RPMI7951 (cell line): Measurements from ENCODE around the gene PTRHD1. TPM values are rescaled to one million over a fixed set of nuclear protein-coding genes. Genes with fewer than 3 reads are reported as not detected.

ENCODE experiments used
- DNase-seq: peaks from one replicate; pipeline ENCODE4 v3.0.0-alpha.2; 2012; ENCODE audit warnings: low read depth
- total RNA-seq: library from RNA; depleted of rRNA; stranded (reverse); fragments of >200 nt; shearing (Covaris generic); gene quantifications from 2 replicates; pipeline ENCODE4 v1.2.3, GENCODE V29; 2014; rRNA removed

PTRHD1 gene
- 56.4 and 72.4 TPM in 2 replicates for total RNA-seq

DNA sequence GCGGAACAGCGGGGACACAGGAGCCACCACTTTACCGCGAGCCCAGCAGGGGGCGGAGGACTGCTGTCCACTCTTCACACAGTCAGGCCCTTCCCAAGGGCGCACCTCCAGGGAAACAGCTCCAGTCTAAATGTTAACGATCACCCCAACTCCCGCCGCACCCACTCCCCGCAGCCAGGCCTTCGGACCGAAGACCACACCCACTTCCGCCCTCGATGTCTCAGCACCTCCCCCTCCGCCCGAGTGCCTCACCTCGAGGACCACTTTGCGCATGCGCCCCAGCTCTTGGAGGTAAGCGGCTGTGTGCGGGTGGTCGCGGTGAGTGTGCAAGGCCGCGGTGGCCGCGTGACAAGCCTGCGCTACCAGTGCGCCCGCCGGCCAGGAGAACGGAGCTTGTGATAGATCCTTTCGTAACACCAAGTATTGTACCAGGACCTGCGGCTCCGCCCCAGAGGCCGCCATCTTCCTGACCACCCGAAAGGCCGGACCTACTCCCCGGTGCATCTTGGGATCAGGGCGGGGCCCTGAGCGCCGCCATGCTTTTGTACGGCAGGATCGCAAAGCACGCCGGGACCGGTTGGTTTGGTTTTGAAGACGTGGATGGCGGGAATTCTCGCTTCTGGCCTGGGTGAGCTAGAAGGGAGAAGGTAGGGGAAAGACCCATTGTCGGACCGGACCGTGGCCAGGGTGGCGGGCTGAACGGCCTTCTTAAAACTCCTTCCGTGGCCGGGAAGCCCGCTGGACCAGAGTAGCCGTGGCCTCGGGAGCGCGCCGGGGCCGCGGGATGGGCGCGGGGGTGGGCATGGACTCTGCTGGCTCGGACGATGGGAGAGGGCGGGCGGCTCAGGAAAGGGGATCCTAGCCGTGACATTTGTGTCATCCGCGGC is at the start of gene PTRHD1, which contains the start of gene CENPO:
TSS of gene PTRHD1 (minus strand) at position 518 of the 887 bp plus-strand sequence. CDS start at position 504, 14 bp downstream.
TSS of gene CENPO (plus strand) at position 552 of the 887 bp plus-strand sequence. CDS start 495 bp downstream, outside the sequence.
- peak; percentile 96 for DNase-seq

GRCh38 chr2:24842081-24843050 is 49.2 kb upstream of the PTRHD1 start:
- DNase-seq, result no peak

DNA sequence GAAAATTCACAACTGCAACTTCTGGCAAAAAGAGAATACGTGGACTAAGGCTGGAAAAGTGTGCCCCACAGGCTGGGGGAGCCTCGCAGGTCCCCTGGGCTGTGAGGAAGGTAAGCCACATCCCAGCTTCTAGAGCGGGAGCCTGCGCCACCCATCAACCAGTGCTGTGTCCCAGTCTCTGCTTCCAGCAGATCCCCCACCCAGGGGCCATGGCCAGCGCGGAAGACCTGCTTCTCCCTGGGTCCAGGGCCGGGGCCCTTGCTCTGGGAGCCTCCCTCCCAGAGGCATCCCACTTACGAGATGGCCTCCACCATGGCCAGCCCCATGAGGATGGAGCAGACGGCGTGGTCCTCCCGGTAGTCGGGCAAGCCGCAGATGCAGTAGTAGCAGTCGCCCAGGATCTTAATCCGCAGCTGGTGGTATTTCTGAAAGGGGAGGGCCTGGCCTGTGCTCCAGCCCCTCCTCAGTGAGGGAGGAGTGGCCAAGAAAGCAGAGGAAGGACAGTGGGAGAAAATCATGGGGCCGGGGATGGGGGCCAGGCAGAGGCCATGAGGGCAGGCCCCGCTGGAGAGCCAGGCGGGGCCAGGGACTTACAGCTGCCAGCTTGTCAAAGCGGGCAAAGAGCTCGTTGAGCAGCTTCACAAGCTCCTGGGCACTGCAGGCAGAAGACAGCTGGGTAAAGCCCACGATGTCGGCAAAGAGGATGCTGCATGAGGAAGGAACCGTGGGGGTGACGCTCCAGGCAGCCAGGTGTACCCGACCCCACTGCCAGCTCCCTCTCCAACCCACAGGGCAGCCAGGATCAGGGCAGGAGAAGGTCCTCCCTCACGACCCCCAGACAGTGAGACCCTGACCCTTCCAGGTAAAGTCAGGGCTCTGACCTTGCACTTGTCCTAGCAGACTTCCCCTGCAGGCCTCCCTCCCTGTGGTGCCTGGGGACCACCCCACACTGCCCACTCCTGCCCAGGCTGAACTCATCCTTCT is 48.1 kb upstream of the PTRHD1 start:
- DNase-seq, result no peak

- DNase-seq, result no peak
Observed at GRCh38 chr2:24840164-24840869, 47.1 kb upstream of the PTRHD1 start.

DNA sequence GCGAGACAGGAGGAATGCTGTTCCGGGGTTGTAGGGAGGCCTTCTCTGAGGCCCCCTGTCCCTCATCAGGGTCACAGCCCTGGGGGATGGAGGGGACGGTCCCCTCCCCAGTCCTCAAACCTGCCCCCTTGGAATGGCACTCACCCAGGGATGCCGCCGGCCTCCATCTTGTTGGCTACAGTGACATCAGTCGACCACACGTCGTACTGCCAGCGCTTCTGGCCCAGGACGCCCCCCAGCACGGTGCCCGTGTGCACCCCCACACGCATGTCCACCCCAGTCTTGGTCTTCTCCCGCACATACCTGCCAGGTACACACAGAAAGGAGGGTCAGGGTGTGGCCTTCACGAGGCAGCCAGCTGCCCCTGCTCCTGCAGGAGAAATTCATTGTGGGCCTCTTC is 46.5 kb upstream of the PTRHD1 start:
- DNase-seq, result no peak

DNA sequence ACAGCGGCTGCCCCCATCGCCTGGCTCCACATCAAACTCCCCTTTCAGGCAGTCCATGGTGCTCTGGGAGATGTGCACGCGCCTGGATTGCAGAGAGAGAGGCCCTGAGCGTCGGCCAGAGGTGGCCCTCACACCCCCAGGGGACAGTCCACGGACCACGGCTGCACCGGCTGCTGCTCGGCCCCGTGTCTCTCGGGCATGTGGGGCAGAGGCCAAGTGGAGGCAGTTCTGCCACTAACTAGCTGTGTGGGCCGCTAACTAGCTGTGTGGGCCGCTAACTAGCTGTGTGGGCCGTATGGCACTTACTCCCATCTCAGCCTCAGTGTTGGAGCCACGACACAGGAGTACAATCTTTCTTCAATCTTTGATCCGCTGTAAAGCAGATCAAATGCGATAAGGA is 45.4 kb upstream of the PTRHD1 start:
- no peak for DNase-seq

- no peak for DNase-seq
Observed at GRCh38 chr2:24837996-24838513, 44.9 kb upstream of the PTRHD1 start.

DNA sequence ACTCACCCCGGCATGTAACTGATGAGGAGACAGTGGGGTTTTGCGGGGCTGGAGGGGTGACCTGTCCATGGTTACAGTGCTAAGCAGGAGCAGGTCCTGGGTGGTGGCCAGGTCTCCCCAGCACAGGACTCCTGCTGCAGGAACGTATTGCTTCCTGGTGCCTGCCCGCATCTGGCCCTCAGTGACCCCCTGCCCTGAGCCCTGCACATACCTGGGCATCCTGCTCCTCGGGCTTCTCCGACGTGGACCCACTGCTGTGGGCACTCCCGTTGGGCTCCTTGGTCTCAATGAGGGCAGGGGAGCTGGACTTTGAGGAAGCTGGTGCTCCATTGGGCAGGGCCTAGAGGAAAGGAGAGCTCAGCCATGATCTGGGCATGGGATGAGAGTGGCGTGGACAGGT is 43.5 kb upstream of the PTRHD1 start:
- DNase-seq, result no peak

DNA sequence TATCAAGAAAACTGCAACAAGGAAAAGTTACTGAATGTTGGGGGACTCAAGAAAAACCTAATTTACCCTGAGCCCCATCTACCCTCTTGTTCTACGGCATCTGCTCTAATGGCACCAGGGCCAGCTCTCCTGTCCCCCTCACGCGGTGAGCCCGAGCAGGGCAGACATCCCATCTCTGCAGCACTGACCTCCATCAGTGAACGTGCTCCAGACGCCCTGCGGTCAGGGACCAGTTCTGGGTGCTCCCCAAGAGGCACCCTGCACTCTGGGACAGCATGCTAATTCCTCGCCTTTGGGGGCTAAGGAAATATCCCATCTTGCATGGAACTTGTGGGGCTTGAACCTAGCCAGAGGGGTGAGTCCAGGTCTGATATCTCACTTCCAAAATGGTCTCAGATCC is 43.0 kb upstream of the PTRHD1 start:
- no peak for DNase-seq

- peak; percentile 78 for DNase-seq
Observed at GRCh38 chr2:24835411-24835810, 42.2 kb upstream of the PTRHD1 start.

DNA sequence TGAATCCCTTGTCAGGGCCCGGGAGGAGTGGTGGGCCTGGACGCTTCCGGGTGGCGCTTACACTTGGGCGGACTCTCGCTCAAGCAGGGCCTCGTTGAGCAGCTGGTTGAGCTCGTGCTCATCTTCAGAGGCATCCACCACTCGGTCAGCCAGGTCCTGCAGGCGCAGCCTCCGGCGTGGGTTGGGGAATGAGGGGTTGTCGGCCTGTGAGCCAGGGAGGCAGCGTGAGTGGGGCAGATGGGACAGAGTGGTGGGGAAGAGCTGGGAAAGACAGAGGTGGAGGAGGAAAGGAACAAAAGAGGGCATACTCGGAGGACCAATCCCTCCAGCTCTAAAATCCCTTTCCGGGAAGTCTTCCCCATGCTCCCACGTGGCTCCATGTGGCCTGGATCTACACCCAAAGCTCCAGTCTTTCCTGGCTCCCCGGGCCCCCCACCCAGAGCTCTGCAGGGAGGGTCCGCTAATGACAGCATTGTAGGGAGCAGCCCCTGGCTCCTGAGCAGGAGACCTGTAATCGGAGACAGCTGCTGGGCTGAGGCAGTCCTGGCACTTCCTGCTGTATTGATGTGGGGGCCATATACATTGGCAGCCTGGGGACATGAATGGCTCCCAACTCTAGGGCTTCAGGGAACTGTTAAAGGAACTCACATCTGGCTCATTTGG is 41.7 kb upstream of the PTRHD1 start:
- peak; percentile 8 for DNase-seq

GRCh38 chr2:24833821-24834732 is 40.9 kb upstream of the PTRHD1 start:
- no peak for DNase-seq

GRCh38 chr2:24832931-24833701 is 39.9 kb upstream of the PTRHD1 start:
- no peak for DNase-seq

- no peak for DNase-seq
Observed at GRCh38 chr2:24832521-24832920, 39.3 kb upstream of the PTRHD1 start.

DNA sequence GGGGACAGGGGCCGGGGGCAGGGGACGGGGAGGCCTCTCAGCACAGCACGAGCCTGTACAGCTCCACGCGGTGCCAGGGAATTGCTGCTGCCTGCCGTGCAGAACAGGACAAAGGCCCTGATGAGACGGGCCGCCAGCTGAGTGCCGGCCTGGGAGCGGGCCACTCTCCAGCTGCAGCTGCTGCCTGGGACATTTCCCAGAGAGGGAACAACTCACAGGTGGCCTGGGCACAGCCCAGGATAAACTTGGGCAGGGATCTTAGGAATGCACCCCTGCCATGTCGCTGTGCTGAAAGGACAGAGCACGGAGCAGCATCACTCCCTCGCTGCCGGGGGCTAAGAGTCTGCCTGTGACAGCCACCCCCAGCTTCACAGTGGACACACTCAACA is 38.9 kb upstream of the PTRHD1 start:
- no peak for DNase-seq

GRCh38 chr2:24831221-24832072 is 38.3 kb upstream of the PTRHD1 start:
- DNase-seq, result no peak

DNA sequence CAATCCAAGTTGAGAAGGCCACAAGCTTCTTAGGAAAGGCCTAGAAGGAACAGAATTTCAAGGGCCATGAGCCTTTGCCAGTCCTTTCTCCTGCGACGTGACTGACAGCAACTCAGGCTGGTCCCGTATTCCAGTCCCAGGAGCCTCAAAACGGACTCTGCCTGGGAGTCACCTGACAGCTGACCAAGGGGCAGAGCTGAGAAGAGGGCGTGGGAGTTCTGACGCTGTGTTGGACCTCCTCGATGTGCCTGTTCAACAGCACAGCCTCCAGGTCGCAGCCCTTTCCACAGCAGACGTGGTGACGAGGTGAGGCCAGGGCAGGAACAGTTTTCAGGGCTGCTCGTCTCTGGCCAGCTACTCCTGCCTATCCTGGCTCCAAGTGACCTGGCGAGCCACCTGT is 37.6 kb upstream of the PTRHD1 start:
- no peak for DNase-seq
